HepG2 (cell line): ENCODE measurements around the gene IPPK. TPM values are rescaled to one million over a fixed set of nuclear protein-coding genes. Genes with fewer than 3 reads are reported as not detected.

Experiments used
- ATAC-seq: fragments of 200-7000 bp; cut with Tn5 transposase; 3 replicates; pipeline ENCODE4 v1.9.1; 2020; ENCODE audit warnings: mild to moderate bottlenecking, moderate library complexity
- BruUV-seq: library from RNA; stranded (reverse); fragments of 400-500 nt; replicated peaks from 2 replicates; lab custom pipeline; 2021; lab: Mats Ljungman, UMichigan
- CTCF ChIA-PET: fragments of 300-600 bp; formaldehyde crosslinking; extraction: SDS; loops from one replicate; lab custom pipeline; 2021; ENCODE audit warnings: low total read pairs, inconsistent platforms, low intra/inter-chr PET ratio; lab: Yijun Ruan, JAX
- POLR2A ChIA-PET: fragments of 350-600 bp; sonication (Branson Sonifier 250); formaldehyde crosslinking; loops from one replicate; lab custom pipeline; 2020; ENCODE audit warnings: antibody characterized with exemption, inconsistent platforms; lab: Yijun Ruan, JAX
- DNase-seq: peaks from one replicate; pipeline ENCODE4 v3.0.0-alpha.2; 2015; ENCODE audit warnings: low spot score
- FAIRE-seq: peaks from 3 replicates; lab custom pipeline; 2011; peaks lifted over from hg19 to GRCh38; lab: Jason Lieb, UNC
- H2AFZ ChIP-seq: one replicate; pipeline ENCODE4 v1.6.1; 2011; ENCODE audit warnings: low read length, inconsistent platforms
- H3K27ac ChIP-seq: fragments of 300-600 bp; 3 replicates; pipeline ENCODE4 v1.8.0; 2011; ENCODE audit warnings: mixed run types, mild to moderate bottlenecking, mixed read lengths, low read length, inconsistent platforms; ENCODE audit not compliant: insufficient read depth; ENCODE audit errors: extremely low read length
- H3K27me3 ChIP-seq, 2 experiments: fragments of 200-600 bp in 1 of 2; 2 replicates in 1 of 2; 3 replicates in 1 of 2; pipeline versions ENCODE4 v1.6.0 to v1.8.0; 2011; ENCODE audit warnings: low read length in 2 of 2, mild to moderate bottlenecking in 2 of 2, moderate library complexity in 2 of 2, inconsistent platforms in 1 of 2; ENCODE audit not compliant: insufficient read depth in 2 of 2, control insufficient read depth in 1 of 2
- H3K36me3 ChIP-seq, 2 experiments: fragments of 200-600 bp in 1 of 2; replicated peaks in 1 of 2; 2 replicates in 1 of 2; 3 replicates in 1 of 2; pipeline versions ENCODE4 v1.5.1 to v1.8.0; 2011; ENCODE audit warnings: low read length in 2 of 2, inconsistent platforms in 1 of 2; ENCODE audit not compliant: insufficient read depth in 2 of 2, control insufficient read depth in 1 of 2
- H3K4me1 ChIP-seq: 2 replicates; pipeline ENCODE4 v1.5.1; 2012; ENCODE audit warnings: low read length, inconsistent platforms; ENCODE audit not compliant: insufficient read depth
- H3K4me2 ChIP-seq: 2 replicates; pipeline ENCODE4 v1.6.0; 2011; ENCODE audit warnings: low read depth, low read length, inconsistent platforms
- H3K4me3 ChIP-seq, 3 experiments: fragments of 200-600 bp in 1 of 3; sonication (generic), shearing (Covaris generic) in 1 of 3; replicated peaks in 1 of 3; 2 replicates each; pipeline ENCODE4 v1.5.1; 2011 to 2016; ENCODE audit warnings: low read length in 3 of 3, inconsistent platforms in 2 of 3, low read depth in 2 of 3, mild to moderate bottlenecking in 2 of 3, control low read depth in 1 of 3, mixed read lengths in 1 of 3; ENCODE audit not compliant: insufficient read depth in 1 of 3
- H3K79me2 ChIP-seq: one replicate; pipeline ENCODE4 v1.6.1; 2011; ENCODE audit warnings: low read length, inconsistent platforms; ENCODE audit not compliant: insufficient read depth
- H3K9ac ChIP-seq: 2 replicates; pipeline ENCODE4 v1.6.0; 2011; ENCODE audit warnings: mild to moderate bottlenecking, low read depth, low read length, inconsistent platforms; ENCODE audit not compliant: insufficient read depth
- H3K9me3 ChIP-seq: 2 replicates; pipeline ENCODE4 v1.5.1; 2012; ENCODE audit warnings: mild to moderate bottlenecking, low read length
- H4K20me1 ChIP-seq: 2 replicates; pipeline ENCODE4 v1.6.0; 2011; ENCODE audit warnings: inconsistent platforms, mild to moderate bottlenecking, low read length, moderate library complexity; ENCODE audit not compliant: insufficient read depth
- AGO2 ChIP-seq: fragments of 200-400 bp; formaldehyde crosslinking; optimal IDR thresholded peaks from 2 replicates; pipeline ENCODE3; 2017; ENCODE audit warnings: mild to moderate bottlenecking, low read depth, low read length, moderate library complexity
- AHR ChIP-seq: IDR thresholded peaks from 2 replicates; pipeline ENCODE4 v1.6.1; 2018; ENCODE audit warnings: missing genetic modification reagents, missing compliant biosample characterization
- GFI1 ChIP-seq: sonication (generic); formaldehyde crosslinking; IDR thresholded peaks from 2 replicates; pipeline ENCODE4 v1.5.0; 2020; ENCODE audit warnings: missing genetic modification reagents, mild to moderate bottlenecking, borderline replicate concordance
- KLF11 ChIP-seq: IDR thresholded peaks from 2 replicates; pipeline ENCODE4 v1.6.1; 2016; ENCODE audit warnings: missing compliant biosample characterization
- KMT2A ChIP-seq: sonication (generic); formaldehyde crosslinking; IDR thresholded peaks from 2 replicates; pipeline ENCODE4 v1.4.0; 2020; ENCODE audit warnings: missing genetic modification reagents
- NCOA2 ChIP-seq: sonication (generic); formaldehyde crosslinking; IDR thresholded peaks from 2 replicates; pipeline ENCODE4 v1.8.0; 2022; ENCODE audit warnings: inconsistent platforms
- NCOA5 ChIP-seq: sonication (generic); formaldehyde crosslinking; IDR thresholded peaks from 2 replicates; pipeline ENCODE4 v1.4.0; 2020; ENCODE audit warnings: missing genetic modification reagents
- SMARCC2 ChIP-seq: fragments of 450-650 bp; IDR thresholded peaks from 2 replicates; pipeline ENCODE4 v1.6.1; 2017; ENCODE audit warnings: antibody characterized with exemption, mild to moderate bottlenecking
- SP1 ChIP-seq, 2 experiments: fragments of 450-650 bp in 1 of 2; sonication (generic) in 1 of 2; formaldehyde crosslinking in 1 of 2; IDR thresholded peaks; 2 replicates each; pipeline versions ENCODE4 v1.4.0 to v1.6.1; 2016 to 2020; ENCODE audit warnings: missing genetic modification reagents in 1 of 2
- SRY ChIP-seq: sonication (generic); formaldehyde crosslinking; IDR thresholded peaks from 2 replicates; pipeline ENCODE4 v1.8.0; 2022; ENCODE audit warnings: mild to moderate bottlenecking, missing genetic modification reagents
- TP53 ChIP-seq: sonication (generic); formaldehyde crosslinking; conservative IDR thresholded peaks from 2 replicates; pipeline ENCODE4 v1.4.0; 2020; ENCODE audit warnings: missing genetic modification reagents
- ZFP37 ChIP-seq: sonication (generic); formaldehyde crosslinking; IDR thresholded peaks from 2 replicates; pipeline ENCODE4 v1.4.0; 2020; ENCODE audit warnings: missing genetic modification reagents, borderline replicate concordance
- ZMAT3 ChIP-seq: sonication (generic); formaldehyde crosslinking; conservative IDR thresholded peaks from 2 replicates; pipeline ENCODE4 v1.7.0; 2021; ENCODE audit warnings: missing genetic modification reagents
- ZNF367 ChIP-seq: sonication (generic); formaldehyde crosslinking; IDR thresholded peaks from 2 replicates; pipeline ENCODE4 v1.4.0; 2020; ENCODE audit warnings: missing genetic modification reagents, borderline replicate concordance
- ZNF432 ChIP-seq: sonication (generic); formaldehyde crosslinking; IDR thresholded peaks from 2 replicates; pipeline ENCODE4 v1.5.0; 2020; ENCODE audit warnings: missing genetic modification reagents, mild to moderate bottlenecking, borderline replicate concordance
- ZNF468 ChIP-seq: sonication (generic); formaldehyde crosslinking; IDR thresholded peaks from 2 replicates; pipeline ENCODE4 v1.8.0; 2022; ENCODE audit warnings: mild to moderate bottlenecking, moderate library complexity, missing genetic modification reagents
- ZNF644 ChIP-seq: IDR thresholded peaks from 2 replicates; pipeline ENCODE4 v1.6.1; 2016; ENCODE audit warnings: low read depth
- WGBS: methylation state at CpG from one replicate; pipeline ENCODE4 v1.1.6; 2017; ENCODE audit warnings: low lambda C conversion rate; 5-methylcytosine and 5-hydroxymethylcytosine counted together
- in situ Hi-C: cut with HindIII; loops from 2 replicates; pipeline ENCODE4 v1.10.0; 2017; ENCODE audit warnings: low pct_unique_long_range_greater_than_20kb; ENCODE audit not compliant: extremely low pct_ligation_motif_present
- intact Hi-C: fragments of 100-400 bp; cut with micrococcal nuclease; formaldehyde crosslinking; loops from one replicate; pipeline ENCODE4 v1.10.0; 2022; ENCODE audit not compliant: unreplicated experiment
- polyA plus RNA-seq, 8 experiments: library from polyadenylated mRNA; depleted of rRNA in 3 of 8; stranded (reverse) in 7 of 8; unstranded in 1 of 8; fragments of >200 nt; fragmentation: Illumina TruSeq in 4 of 8; extraction: Trizol in 4 of 8; gene quantifications; 2 replicates each; pipeline versions ENCODE4 v1.2.1 to v1.2.3, GENCODE V29; 2011 to 2016; ENCODE audit warnings: low read depth in 4 of 8, missing spikeins in 1 of 8, mixed read lengths in 1 of 8; ENCODE audit not compliant: insufficient read depth in 1 of 8
- total RNA-seq, 5 experiments: library from RNA; depleted of rRNA; stranded (reverse); fragments of >200 nt; fragmentation: Illumina TruSeq; extraction: Trizol; gene quantifications; 2 replicates each; pipeline ENCODE4 v1.2.3, GENCODE V29; 2016; ENCODE audit warnings: low read depth in 1 of 5
- TF ChIP-seq, protein P1 (sequence below): IDR thresholded peaks from 2 replicates; pipeline ENCODE4 v1.6.1; 2016; ENCODE audit warnings: missing biosample characterization, missing genetic modification reagents, low read depth

The IPPK gene
- total and polyA plus RNA-seq, 2 of the 13 experiments (the other 11 are each of a cell fraction or from before 2014, with no cell fraction given): 9.9 to 14.1 TPM

DNA sequence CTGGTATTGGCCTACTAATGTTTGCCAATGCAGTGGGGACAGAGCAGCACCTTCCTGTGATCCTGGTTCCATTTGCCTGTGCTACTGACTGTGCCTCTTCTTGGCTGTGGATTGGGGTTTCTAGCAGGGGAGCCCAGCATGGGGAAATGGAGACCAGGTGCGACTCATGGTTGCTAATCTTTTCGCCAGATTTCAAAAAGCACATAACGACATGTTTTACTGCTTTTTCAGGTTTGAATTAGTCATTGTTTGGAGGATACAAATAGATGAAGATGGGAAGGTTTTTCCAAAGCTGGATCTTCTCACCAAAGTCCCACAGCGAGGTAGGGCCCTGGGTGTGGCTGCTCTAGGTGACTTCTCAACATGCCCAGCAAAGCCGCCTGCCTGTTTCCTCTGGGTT is 57.6 kb downstream of the IPPK start:
- ChIA-PET POLR2A (no interaction called here), CTCF (no interaction called here)
- Histone ChIP-seq H3K4me1 (peaks cover 53% of the 10 kb centered on the region), H3K27me3 (no peaks in the 10 kb centered on the region), H3K79me2 (no peaks in the 10 kb centered on the region), H3K4me3 (no peak overlapping the region), H4K20me1 (no peaks in the 10 kb centered on the region), H2AFZ (no peak overlapping the region), H3K9ac (no peak overlapping the region), H3K4me2 (no peak overlapping the region), H3K9me3 (no peaks in the 10 kb centered on the region), H3K36me3 (peaks cover 0 to 13% of the 10 kb centered on the region in 2 experiments; a peak in 4 of 5 replicates), H3K27ac (no peak overlapping the region)
- DNase-seq (no peak), ATAC-seq (no peak), FAIRE-seq (no peak)
- in situ Hi-C loops: no loop called here
- 95% methylated on average over 5 of the region's 5 CpGs for WGBS
- BruUV-seq: no TSS peak
- intact Hi-C loops: no loop called here
- no peak for TF ChIP-seq TP53
- no peak for TF ChIP-seq NCOA2
- TF ChIP-seq ZNF468 (CRISPR knock-in tag): no peak
- no peak for TF ChIP-seq SRY (CRISPR knock-in tag)
- TF ChIP-seq, protein P1, sequence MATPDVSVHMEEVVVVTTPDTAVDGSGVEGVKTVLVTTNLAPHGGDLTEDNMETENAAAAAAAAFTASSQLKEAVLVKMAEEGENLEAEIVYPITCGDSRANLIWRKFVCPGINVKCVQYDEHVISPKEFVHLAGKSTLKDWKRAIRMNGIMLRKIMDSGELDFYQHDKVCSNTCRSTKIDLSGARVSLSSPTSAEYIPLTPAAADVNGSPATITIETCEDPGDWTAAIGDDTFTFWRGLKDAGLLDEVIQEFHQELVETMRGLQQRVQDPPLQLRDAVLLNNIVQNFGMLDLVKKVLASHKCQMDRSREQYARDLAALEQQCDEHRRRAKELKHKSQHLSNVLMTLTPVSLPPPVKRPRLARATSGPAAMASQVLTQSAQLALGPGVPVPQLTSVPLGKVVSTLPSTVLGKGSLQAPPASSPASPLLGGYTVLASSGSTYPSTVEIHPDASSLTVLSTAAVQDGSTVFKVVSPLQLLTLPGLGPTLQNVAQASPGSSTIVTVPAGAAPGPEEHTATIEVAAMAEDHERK (CRISPR knock-in tag): no peak
- no peak for TF ChIP-seq AHR (CRISPR knock-in tag)
- no peak for TF ChIP-seq ZNF644 (CRISPR knock-in tag)
- TF ChIP-seq AGO2: no peak
- no peak for TF ChIP-seq KMT2A (CRISPR knock-in tag)
- no peak for TF ChIP-seq SP1 (IDR thresholded peaks at IDR 0.05)
- no peak for TF ChIP-seq SP1 (CRISPR knock-in tag; IDR thresholded peaks at IDR 0.05)
- TF ChIP-seq ZNF367: no peak
- TF ChIP-seq ZNF432 (CRISPR knock-in tag): no peak
- TF ChIP-seq ZFP37 (CRISPR knock-in tag): no peak
- no peak for TF ChIP-seq NCOA5 (CRISPR knock-in tag)
- no peak for TF ChIP-seq SMARCC2
- TF ChIP-seq KLF11 (CRISPR knock-in tag): no peak
- TF ChIP-seq GFI1 (CRISPR knock-in tag): no peak
- TF ChIP-seq ZMAT3 (CRISPR knock-in tag): no peak
